ENCODE measurements around the gene KIF26B.

The KIF26B gene

GRCh38 chr1:245608271-245608670, 453.5 kb downstream of the KIF26B start:
- DNase-seq = no peak

- DNase-seq = no peak
Observed at GRCh38 chr1:245609354-245610150, 454.8 kb downstream of the KIF26B start.

GRCh38 chr1:245611251-245611650, 456.5 kb downstream of the KIF26B start:
- no peak for DNase-seq

GRCh38 chr1:245614476-245614875, 459.7 kb downstream of the KIF26B start:
- DNase-seq = no peak

- DNase-seq = no peak
Observed at GRCh38 chr1:245615001-245615400, 460.2 kb downstream of the KIF26B start.

GRCh38 chr1:245621589-245621988, 466.8 kb downstream of the KIF26B start:
- DNase-seq = no peak

- DNase-seq = no peak
Observed at GRCh38 chr1:245622332-245623014, 467.7 kb downstream of the KIF26B start.

GRCh38 chr1:245641384-245641783, 486.6 kb downstream of the KIF26B start:
- no peak for DNase-seq

- DNase-seq = no peak
Observed at GRCh38 chr1:245645406-245645805, 490.6 kb downstream of the KIF26B start.

GRCh38 chr1:245645894-245646293, 491.1 kb downstream of the KIF26B start:
- DNase-seq = no peak

GRCh38 chr1:245648749-245649522, 494.2 kb downstream of the KIF26B start:
- no peak for DNase-seq

GRCh38 chr1:245649666-245650065, 494.9 kb downstream of the KIF26B start:
- no peak for DNase-seq

GRCh38 chr1:245650441-245650960, 495.7 kb downstream of the KIF26B start:
- no peak for DNase-seq

- DNase-seq = no peak
Observed at GRCh38 chr1:245651093-245651492, 496.3 kb downstream of the KIF26B start.

- no peak for DNase-seq
Observed at GRCh38 chr1:245652116-245652515, 497.3 kb downstream of the KIF26B start.

- DNase-seq = no peak
Observed at GRCh38 chr1:245652660-245653427, 498.1 kb downstream of the KIF26B start.

GRCh38 chr1:245654460-245655050, 499.8 kb downstream of the KIF26B start:
- DNase-seq = no peak

- DNase-seq = no peak
Observed at GRCh38 chr1:245656189-245656717, 501.5 kb downstream of the KIF26B start.

GRCh38 chr1:245657371-245657770, 502.6 kb downstream of the KIF26B start:
- no peak for DNase-seq

GRCh38 chr1:245663373-245663772, 508.6 kb downstream of the KIF26B start:
- no peak for DNase-seq

GRCh38 chr1:245663841-245664240, 509.1 kb downstream of the KIF26B start:
- DNase-seq = no peak

GRCh38 chr1:245666412-245666811, 511.6 kb downstream of the KIF26B start:
- no peak for DNase-seq

Measured in HCEC 1CT (cell line).